ENCODE data around the gene LRRC8D. TPM values are rescaled to one million over a fixed set of nuclear protein-coding genes. Genes with fewer than 3 reads are reported as not detected.

The LRRC8D gene
- polyA plus RNA-seq, 3 donors = 34.8 to 40.2 (median 37.2) TPM

DNA sequence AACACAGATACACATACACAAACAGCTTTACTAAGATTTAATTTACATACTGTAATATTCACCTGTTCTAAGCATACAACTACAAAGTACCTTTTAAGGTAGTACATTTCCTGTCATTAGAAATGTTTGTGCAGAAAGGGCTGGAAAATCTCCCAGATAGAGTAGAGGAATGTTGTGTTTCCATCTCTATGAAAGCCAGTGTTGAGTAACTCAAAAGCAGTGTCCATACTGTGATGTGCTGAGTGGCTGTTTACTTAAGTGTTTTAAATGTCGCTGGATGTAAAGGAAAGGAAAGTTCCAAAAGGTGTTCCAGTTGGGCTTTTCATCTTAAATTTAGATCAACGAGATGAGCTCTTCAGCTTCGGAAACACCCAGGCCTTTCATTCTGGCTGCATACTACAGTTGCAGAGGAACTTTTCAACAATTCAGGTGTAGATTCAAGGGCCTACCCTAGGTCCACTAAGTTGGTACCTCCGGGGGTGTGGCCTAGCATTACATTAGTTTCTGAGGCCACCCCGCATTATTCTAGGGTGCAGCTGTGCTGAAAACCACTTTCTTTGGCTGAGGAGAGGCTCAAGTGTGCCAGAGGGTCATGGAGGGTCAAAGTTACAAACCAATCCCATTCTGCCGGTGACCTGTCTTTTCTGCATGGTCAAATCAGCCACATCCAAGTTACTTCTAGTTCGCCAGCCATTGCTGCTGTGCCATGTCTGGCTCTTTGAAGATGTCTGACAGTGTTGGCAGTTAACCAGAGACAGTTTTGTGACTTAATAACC lies 78.1 kb downstream of the LRRC8D start:
- DNase-seq (ENCODE audit: extremely low read depth in 1 of 11, low read depth in 9 of 11, low spot score in 4 of 11) = no peak

DNA sequence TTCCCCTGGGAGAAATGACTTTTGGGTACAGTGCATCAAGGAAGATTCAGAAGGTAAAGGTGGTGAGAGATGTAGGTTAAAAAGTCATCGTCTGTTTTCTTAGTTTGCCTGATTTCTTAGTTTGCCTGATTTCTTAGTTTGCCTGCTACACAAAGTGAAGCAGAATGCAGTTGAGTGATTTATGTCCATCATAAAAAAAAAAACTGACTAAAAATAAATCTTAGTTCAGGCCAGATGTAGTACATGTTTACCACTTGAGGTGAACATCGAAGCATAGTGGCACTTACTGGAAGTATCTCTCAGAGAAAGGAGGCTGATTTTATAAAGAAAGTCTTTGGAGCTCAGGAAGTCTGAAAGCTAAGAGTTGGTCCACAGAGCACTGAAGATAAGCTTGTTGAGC lies 79.5 kb downstream of the LRRC8D start:
- DNase-seq (ENCODE audit: extremely low read depth in 1 of 11, low read depth in 9 of 11, low spot score in 4 of 11) = no peak

DNA sequence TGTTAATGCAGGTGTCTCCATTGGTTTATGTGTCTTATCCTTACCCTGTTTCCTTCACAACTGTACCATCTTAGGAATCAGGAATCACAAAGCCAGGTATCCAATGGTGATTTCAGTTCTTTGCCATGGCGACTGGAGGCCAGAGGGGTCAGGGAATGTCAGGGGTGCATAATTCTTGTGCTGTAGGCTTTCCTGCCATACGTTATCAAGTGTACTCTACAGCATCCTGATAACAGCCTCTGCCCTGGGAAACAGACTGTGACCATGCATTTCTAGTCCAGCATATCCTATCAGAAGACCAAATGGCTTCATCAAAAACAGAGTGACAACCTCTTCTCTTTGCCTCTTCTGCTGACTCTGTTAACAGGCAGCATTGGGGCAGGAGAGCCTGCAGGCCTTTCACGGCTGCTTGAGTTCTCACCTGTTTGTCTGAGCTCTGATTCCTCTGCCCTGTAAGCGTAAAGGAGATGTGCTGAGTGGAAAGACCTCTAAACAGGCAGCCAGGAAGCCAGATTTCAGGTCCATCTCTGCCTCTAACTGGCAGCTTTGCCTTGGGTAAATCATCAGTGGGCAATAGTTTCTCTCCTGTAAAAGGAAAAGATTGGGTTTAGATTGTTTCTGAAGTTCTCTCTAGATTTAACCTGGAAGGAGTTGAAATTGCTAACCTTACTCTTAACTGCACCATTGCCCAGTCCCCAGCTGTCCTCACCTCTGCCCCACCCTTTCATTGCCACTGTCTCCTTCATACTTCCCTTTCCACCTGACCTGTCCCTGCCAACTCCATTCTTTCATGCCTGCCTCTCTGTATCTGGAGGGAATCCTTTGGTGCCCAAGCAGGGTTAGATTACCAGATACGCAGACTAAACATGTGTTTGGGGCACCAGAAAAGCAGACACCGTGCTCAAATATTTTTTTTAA lies 80.2 kb downstream of the LRRC8D start:
- DNase-seq (ENCODE audit: extremely low read depth in 1 of 11, low read depth in 9 of 11, low spot score in 4 of 11) = no peak

DNA sequence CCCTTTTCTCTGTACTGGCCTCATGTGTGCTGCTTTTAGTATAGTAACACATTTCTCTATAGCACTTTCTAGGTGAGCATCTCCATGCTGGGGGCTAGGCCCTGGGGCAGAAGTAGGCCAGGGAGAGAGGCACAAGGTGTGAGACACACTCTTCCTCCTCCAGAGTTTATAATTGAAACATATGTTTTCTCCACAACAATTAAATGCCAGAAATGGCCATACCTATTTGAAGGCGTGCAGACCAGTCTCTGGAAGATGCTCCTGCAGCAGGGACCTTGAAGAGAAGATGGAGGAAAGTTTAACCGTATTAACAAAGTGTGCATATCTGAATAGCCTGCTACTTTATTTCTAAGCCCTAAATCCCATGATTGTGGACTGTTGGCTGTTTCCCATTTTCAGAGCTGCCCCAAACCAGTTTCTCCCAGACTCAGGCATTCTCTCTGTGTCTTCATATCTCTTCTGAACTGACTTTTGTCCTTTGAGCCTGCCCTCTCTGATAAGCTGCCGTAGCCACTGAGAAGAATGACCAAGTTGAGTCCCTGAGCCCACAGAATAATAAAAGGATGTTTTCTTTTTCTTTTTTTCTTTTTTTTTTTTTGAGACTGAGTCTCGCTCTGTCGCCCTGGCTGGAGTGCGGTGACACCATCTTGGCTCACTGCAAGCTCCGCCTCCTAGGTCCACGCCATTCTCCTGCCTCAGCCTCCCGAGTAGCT lies 81.3 kb downstream of the LRRC8D start:
- DNase-seq (ENCODE audit: extremely low read depth in 1 of 11, low read depth in 9 of 11, low spot score in 4 of 11) = no peak

DNA sequence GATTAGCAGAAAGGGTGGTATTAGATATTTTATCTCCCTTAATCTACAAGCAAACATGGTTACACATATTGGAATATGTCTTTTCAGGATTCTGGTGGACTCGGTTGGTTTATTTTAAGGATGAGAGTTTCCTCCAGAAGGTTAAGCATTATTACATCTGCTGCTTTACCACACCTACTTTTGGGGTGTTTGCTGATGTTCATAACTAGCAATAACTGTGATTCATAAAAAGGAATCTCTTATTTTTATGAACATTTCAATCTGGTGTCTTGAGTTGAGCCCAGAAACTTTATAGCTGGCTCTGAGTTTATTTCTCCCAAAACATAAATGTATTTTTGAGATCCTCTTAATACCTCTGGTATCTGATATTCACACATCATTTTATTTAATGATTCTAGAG lies 82.7 kb downstream of the LRRC8D start:
- DNase-seq (ENCODE audit: extremely low read depth in 1 of 11, low read depth in 9 of 11, low spot score in 4 of 11) = no peak

DNA sequence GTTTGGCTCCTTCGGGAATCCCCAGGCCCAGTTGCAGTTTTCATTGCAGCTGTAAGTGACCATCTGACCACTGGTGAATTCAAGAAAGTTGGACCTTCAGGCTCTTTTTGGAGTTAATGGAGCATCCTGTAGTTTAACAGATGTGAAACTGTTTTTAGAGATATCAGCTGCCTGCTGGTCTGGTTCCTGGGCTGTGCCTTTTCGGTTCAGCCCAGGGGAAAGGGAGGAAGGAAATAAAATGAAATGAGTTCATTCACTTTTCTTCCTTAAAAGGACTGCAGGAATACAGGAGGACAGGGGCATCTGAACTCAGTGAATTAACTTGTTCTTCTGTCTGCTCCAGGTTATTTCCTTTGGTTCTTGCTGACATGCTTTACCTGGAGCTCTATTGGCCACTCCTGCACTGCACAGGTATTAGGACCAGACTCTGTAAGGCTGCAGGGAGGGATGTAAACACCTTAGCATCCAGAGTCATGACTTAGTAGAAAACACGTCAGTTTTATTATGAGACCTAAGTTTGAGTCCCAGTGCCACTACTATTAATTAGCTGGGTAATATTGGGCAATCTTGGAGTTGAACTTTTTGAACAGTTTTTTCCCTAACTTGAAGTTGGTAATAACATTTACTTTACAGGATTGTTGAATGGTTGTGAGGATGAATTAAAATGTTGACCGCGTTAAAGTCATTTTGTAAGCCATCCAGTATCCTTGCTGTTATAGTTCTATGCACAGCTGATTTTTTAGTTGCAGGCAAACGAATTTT lies 83.6 kb downstream of the LRRC8D start:
- no peak for DNase-seq (ENCODE audit: extremely low read depth in 1 of 11, low read depth in 9 of 11, low spot score in 4 of 11)

DNA sequence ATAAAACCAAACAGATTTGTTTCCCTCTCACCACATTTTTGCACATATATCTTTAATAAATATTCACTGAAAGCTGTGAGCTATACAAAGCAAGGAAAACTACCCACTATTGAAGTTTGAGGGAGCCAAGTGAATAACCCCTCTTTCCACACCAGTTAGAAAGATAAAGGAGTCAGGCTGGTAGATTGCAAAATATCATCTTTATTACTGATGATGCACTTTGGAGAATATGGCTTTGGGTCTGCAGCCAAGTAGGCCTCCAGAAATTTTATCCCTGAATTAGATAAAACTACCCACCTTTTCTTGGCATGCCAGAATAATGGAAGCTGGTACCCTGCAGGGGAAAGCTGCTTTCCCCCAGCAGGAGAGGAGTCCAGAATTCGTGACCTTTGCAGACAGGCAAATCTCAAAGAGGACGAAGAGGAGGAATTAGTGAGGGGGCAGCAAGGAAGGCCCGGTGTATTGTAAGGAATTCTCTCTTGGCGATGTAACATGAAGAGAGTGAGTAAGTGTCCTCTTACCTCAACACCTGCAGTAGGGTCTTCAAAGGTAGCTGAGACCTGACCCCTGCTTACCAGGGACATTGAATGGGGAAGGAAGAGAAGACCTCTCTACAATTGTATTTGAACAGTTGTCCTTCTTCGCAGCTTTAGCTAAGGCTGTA lies 84.7 kb downstream of the LRRC8D start:
- DNase-seq (ENCODE audit: extremely low read depth in 1 of 11, low read depth in 9 of 11, low spot score in 4 of 11) = no peak

DNA sequence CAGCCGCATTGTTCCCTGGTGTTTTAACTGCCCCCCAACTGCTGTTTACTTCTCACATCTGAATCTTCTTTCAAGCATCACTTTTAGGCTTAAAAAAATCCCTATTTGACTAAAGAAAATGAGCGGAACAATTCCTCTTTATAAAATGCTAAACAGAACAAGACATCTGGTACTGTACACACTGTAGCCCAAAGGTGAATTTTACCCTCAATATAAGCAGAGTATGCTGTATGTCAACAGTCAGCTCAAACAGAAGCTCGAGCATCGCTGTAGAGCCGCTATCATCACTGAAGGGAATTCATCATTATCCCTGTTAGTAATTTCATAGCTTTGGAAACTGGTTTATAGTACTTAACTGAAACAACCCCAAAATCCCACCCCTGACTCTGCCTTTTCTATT lies 85.3 kb downstream of the LRRC8D start:
- no peak for DNase-seq (ENCODE audit: extremely low read depth in 1 of 11, low read depth in 9 of 11, low spot score in 4 of 11)

DNA sequence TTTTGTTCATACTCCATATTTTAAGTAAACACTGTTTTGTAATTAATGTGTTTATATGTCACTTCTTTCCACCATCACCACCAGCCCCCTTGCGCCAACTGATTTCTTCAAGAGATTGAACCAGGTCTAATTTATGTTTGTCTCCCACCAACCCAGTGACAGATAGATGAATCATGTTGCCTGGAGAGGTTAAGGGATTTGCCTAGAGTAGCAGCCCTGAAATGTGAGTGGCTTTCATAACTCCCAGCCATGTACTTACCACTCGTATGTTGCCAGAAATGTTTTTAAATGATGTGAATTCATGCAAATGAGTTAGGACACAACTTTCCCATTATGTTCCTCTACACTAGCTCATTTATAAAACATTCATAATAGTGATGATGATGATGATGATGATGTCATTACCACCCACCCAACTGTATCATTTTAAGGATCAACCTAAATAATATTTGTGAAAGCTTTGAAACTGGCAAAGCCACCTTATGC lies 86.9 kb downstream of the LRRC8D start:
- DNase-seq (ENCODE audit: extremely low read depth in 1 of 11, low read depth in 9 of 11, low spot score in 4 of 11) = no peak

DNA sequence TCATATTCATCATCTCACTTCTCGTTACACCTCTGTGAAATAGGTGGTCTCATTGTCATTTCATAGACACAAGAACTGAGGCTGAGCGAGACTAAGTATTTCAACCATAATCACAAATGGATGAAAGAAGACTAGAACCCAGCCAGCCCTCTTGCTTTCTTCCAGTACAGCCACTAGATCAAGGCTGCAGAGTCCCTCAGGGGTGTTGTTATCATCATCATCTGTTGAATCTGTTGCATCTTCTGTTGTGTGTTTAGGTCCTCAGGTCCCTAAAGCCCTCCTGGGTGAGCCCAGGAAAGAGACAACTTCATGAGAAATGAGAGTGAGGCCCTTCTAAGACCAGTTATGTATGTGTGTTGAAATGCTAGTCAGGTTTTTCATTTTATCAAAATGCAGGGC lies 87.4 kb downstream of the LRRC8D start:
- DNase-seq (ENCODE audit: extremely low read depth in 1 of 11, low read depth in 9 of 11, low spot score in 4 of 11) = no peak

DNA sequence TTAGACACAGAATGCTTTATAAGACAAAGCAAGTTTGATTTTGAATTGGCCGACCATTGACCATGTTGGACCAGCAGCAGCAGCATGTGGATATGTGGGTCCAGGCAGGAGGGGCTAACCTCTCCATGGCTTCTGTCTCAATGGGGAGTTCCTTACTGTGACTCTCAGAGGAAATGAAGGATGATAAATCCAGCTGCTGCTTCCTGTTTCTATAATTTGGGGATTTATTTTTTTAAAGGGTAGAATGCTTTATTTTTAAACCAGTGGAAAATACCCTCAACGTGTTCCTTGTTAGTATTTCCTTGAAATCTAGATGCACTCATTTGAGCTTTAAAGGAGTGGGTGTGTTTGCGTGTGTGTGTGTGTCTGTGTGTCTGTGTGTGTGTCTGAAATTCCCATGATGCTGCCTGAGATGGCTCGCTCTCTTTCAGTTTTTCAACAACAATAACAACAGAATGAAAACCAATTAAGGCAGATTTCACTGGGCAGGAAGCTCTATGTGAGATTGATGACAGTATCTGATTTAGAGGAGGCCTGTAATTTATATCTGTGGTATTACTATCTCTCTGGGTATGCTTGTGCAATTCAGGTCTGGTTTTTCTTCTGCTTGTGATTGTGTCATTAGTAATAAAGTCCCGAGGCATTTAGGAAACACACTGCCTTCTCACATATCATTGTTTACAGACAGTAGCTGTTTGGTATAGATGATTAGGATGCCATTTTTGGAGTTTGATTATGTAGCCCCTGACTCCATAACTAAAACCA lies 88.0 kb downstream of the LRRC8D start:
- peak in 1 of 11 donors; percentile 32 for DNase-seq (ENCODE audit: extremely low read depth in 1 of 11, low read depth in 9 of 11, low spot score in 4 of 11)

DNA sequence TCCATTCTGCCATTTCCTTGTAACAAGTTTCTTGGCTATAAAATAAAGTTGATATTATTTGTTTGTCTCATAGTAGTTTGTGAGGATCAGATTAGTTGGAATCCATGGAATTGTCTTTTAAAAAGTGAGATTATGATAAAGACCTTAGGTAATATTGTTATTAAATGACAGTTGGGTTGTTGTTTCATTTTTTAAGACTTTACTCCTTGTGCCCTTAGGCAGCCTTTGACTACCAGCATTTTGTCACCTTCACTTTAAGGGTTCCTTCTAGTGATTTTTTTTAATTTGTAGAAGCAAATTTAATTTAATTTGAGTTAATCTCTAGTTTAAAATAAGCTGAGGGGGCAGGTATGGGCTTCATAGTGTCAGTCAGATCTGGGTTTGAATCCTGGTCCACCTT lies 89.4 kb downstream of the LRRC8D start:
- no peak for DNase-seq (ENCODE audit: extremely low read depth in 1 of 11, low read depth in 9 of 11, low spot score in 4 of 11)

DNA sequence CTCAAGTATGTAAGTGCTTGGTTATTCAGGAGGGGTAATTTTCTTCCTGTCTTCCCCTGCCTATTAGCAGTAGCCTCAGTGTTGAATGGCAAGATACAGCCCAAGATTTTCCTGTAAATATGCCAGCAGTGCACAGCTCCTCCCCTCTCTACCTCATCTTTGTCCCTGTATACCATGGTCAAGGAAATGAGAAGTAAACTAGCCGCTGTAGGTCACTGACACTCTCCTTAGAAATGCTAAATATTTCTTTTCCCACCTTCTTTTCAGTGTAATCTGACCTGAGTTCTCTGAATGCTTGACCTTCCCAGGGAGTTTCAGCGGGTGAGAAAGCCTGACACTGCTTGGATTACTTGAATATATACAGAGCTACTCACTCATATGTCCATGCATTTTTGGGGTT lies 89.9 kb downstream of the LRRC8D start:
- DNase-seq (ENCODE audit: extremely low read depth in 1 of 11, low read depth in 9 of 11, low spot score in 4 of 11) = peak in 2 of 11 donors; percentile 41 to 44

DNA sequence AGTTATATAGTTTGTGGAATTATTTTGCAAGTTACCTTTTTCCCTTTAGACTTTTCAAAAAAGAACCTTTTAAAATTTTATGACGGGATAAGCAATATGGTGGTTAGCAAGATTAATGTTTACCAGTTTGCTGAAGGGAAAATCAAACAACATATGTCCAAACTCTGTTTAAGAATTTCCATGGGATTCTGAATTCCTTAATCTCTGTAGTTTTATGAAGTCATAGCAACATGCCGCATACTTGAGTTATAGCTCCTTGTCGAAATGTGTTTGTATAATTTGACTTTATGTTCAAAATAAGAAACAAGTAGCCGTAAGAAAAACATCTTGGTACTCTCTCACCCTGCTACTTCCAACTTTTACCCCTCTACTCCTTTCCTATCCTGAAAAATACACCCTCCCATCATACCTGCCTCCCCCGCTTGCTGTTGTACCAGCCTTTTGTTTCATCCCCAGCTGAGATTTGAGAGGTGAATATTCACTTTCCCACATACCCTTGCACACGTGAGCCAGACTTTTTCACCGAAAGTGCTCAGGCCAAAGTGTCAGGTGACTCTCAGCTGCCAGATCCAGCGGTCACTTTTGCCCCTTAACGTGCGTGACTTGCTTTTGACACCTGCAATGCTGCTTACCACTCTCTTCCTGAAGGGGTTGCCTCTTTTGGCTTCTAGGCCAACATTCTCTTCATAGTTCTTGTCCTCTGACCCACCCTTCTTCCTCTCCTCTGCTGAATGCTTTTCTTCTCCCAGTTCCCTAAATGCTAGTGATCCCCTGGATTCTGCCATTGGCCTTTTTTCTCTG lies 90.6 kb downstream of the LRRC8D start:
- DNase-seq (ENCODE audit: extremely low read depth in 1 of 11, low read depth in 9 of 11, low spot score in 4 of 11) = peak in 1 of 11 donors; percentile 41

DNA sequence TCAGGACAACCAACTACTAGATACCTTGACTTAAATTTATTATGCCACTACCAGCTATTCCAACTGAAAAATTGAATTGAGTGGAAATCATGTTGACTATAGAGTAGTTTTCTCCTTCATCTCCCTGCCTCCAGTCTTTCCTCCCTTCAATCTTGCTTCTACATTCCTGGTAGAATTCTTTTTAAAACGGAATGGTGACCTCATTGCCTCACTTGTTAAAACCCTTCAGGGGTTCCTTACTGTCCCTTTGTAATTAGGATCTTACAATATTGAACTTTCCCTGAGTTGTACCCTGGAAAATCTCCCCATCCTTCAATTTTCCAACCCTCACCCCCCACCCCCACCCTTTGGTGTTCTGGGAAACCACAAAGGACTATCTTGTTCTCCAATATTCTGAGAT lies 91.2 kb downstream of the LRRC8D start:
- no peak for DNase-seq (ENCODE audit: extremely low read depth in 1 of 11, low read depth in 9 of 11, low spot score in 4 of 11)

DNA sequence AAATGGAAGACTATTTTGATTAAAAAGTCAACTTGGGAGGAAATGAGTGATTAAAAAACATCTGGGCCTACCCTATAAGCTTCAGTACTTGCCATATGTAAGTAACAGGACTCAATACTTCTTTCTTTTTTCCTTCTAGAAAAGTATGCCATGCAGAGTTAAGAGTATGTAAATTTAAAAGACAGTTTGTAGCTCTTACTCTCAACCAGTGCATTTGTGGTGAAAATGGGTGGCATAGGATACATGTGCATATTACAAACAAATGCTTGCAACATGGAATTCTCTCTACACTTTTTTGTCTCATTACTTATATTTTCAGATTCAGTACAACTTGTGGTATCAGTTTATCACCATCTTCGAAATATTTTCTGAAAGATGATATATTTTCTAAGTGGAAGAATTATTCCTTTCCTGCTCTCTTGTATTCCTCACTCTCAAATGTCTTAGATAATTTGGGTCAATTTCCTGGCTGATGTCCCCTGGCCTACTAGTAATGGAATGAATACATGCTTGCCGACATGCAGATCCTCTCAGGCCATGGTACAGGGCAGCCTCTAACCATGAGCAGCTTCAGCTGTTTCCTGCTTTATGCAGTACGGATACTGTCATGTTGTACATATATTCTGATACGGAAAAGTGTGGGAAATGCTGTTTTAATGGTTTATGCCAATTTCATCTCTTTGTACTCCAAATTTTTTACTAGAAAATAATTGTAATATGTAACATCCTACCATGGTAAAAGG lies 92.7 kb downstream of the LRRC8D start:
- DNase-seq (ENCODE audit: extremely low read depth in 1 of 11, low read depth in 9 of 11, low spot score in 4 of 11) = no peak
